ENCODE data around the gene CFAP206. TPM values are rescaled to one million over a fixed set of nuclear protein-coding genes. Genes with fewer than 3 reads are reported as not detected.

CFAP206 gene
- total and polyA plus RNA-seq, 2 donors (not counting 3 experiments of a cell fraction or from before 2014, with no cell fraction given) = 0.15 to 0.20 TPM

DNA sequence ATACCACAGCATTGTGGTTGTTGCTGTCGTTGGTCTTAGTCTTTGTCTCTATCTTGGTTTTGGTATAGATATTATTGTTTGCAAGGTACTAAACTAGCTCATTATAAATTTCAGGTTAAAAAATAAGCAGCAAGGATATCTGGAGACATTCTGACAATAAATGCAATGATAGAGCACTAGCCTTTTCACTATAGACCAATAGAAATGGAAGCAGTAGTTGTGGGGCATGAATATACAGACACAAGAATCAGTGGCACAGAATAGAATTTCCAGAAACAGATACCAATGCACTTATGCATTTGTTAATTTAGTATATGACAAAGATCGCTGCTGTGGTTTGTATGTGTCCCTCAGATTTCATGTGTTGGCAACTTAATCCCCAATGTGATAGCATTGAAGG is 31.1 kb upstream of the CFAP206 start:
- H3K9me1 ChIP-seq (replicated peaks; ENCODE audit: control insufficient read depth, extremely low read depth, insufficient read depth, low read length) = no peaks in the 10 kb centered on the region
- POLR2A ChIA-PET = no interaction called here
- no peak for TF ChIP-seq FOS (IDR thresholded peaks at IDR 0.05; ENCODE audit: borderline replicate concordance, insufficient read depth, low read length)
- no peak for TF ChIP-seq JUN (IDR thresholded peaks at IDR 0.05; ENCODE audit: borderline replicate concordance, insufficient read depth, insufficient read length, low read depth)
- TF ChIP-seq, protein P1, sequence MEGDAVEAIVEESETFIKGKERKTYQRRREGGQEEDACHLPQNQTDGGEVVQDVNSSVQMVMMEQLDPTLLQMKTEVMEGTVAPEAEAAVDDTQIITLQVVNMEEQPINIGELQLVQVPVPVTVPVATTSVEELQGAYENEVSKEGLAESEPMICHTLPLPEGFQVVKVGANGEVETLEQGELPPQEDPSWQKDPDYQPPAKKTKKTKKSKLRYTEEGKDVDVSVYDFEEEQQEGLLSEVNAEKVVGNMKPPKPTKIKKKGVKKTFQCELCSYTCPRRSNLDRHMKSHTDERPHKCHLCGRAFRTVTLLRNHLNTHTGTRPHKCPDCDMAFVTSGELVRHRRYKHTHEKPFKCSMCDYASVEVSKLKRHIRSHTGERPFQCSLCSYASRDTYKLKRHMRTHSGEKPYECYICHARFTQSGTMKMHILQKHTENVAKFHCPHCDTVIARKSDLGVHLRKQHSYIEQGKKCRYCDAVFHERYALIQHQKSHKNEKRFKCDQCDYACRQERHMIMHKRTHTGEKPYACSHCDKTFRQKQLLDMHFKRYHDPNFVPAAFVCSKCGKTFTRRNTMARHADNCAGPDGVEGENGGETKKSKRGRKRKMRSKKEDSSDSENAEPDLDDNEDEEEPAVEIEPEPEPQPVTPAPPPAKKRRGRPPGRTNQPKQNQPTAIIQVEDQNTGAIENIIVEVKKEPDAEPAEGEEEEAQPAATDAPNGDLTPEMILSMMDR (IDR thresholded peaks at IDR 0.05; ENCODE audit: extremely low read depth in 1 of 2, insufficient read depth in 1 of 2, low read depth in 1 of 2, low read length in 2 of 2) = no peak
- no peak for TF ChIP-seq EZH2 (IDR thresholded peaks at IDR 0.05; ENCODE audit: borderline replicate concordance, low read depth, low read length, severe bottlenecking)
- TF ChIP-seq, protein P2, sequence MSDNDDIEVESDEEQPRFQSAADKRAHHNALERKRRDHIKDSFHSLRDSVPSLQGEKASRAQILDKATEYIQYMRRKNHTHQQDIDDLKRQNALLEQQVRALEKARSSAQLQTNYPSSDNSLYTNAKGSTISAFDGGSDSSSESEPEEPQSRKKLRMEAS (IDR thresholded peaks at IDR 0.05; ENCODE audit: insufficient read depth, insufficient read length) = no peak
- TF ChIP-seq MYC (IDR thresholded peaks at IDR 0.05; ENCODE audit: low read depth, low read length) = no peak
- TF ChIP-seq GATA2 (IDR thresholded peaks at IDR 0.05; ENCODE audit: insufficient read depth, insufficient read length, low read depth, low read length) = no peak
- no peak for TF ChIP-seq POLR2AphosphoS5 (IDR thresholded peaks at IDR 0.05; ENCODE audit: insufficient read depth, low read depth, low read length)
- no peak for TF ChIP-seq POLR2A (IDR thresholded peaks at IDR 0.05; ENCODE audit: low read depth, low read length)
- H3K27me3 ChIP-seq (ENCODE audit: control insufficient read depth in 2 of 2, insufficient read depth in 2 of 2, low read length in 2 of 2) = no peaks in the 10 kb centered on the region
- intact Hi-C loops (cut with micrococcal nuclease) = no loop called here
- no peaks in the 10 kb centered on the region for H3K4me1 ChIP-seq (ENCODE audit: control insufficient read depth, extremely low read depth, insufficient read depth, low read length)
- H4K20me1 ChIP-seq (replicated peaks; ENCODE audit: control insufficient read depth, extremely low read depth, insufficient read depth, low read length) = no peaks in the 10 kb centered on the region
- no TSS peak for BruUV-seq (replicated peaks)
- H3K9ac ChIP-seq (replicated peaks; ENCODE audit: extremely low read depth, insufficient read depth, low read length) = no peak overlapping the region
- no peak overlapping the region for H3K4me3 ChIP-seq (replicated peaks in 1 of 3; ENCODE audit: insufficient read depth in 1 of 3, low read depth in 1 of 3, low read length in 3 of 3)
- FAIRE-seq = no peak
- CTCF ChIA-PET = interaction anchor here (1.2 to 1.6 kb wide), 2 partner anchors 12 to 16 kb away, joined by 3 to 5 read pairs; no protein-coding TSS in a partner anchor
- no peak overlapping the region for H2AFZ ChIP-seq (ENCODE audit: low read depth, low read length)
- no peak overlapping the region for H3K27ac ChIP-seq (ENCODE audit: insufficient read depth, low read depth, low read length)
- no peaks in the 10 kb centered on the region for H3K36me3 ChIP-seq (ENCODE audit: control insufficient read depth in 2 of 2, extremely low read depth in 1 of 2, insufficient read depth in 2 of 2, low read length in 2 of 2)
- no peaks in the 10 kb centered on the region for H3K9me3 ChIP-seq (replicated peaks; ENCODE audit: control insufficient read depth, insufficient read depth, low read length)
- H3K4me2 ChIP-seq (ENCODE audit: insufficient read depth, low read length) = no peak overlapping the region
- no peak for DNase-seq (ENCODE audit: low read depth, low spot score)
- dilution Hi-C loops (cut with MboI; ENCODE audit: extremely low pct_ligation_motif_present, low sequenced_read_pairs) = no loop called here
- no peaks in the 10 kb centered on the region for H3K79me2 ChIP-seq (ENCODE audit: control insufficient read depth, insufficient read depth, low read length)

All from endothelial cell of umbilical vein (primary cell).